ENCODE data around the gene PMVK.

PMVK gene

GRCh38 chr1:154877370-154877974 is 59.0 kb downstream of the PMVK start:
- peak; percentile 51 for DNase-seq

- no peak for DNase-seq
Measured at GRCh38 chr1:154876842-154877369, 59.6 kb downstream of the PMVK start.

Data from HCEC 1CT (cell line).